ENCODE measurements around the gene KLRF2.
"Not testable (repeated sequence)": the region's sequence is repeated elsewhere in the genome, so short reads cannot be mapped to it uniquely, and the experiment has no call there.

Gene KLRF2

GRCh38 chr12:9869307-9870161 lies 11.8 kb upstream of the KLRF2 start, which contains the start of gene CLEC2B:
CLEC2B (minus strand) TSS chr12:9869354.
- peak within 1 kb of the TSS; percentile 38 for H3K4me3 ChIP-seq (ENCODE audit: low read depth, low read length)
- TF ChIP-seq, protein P1, sequence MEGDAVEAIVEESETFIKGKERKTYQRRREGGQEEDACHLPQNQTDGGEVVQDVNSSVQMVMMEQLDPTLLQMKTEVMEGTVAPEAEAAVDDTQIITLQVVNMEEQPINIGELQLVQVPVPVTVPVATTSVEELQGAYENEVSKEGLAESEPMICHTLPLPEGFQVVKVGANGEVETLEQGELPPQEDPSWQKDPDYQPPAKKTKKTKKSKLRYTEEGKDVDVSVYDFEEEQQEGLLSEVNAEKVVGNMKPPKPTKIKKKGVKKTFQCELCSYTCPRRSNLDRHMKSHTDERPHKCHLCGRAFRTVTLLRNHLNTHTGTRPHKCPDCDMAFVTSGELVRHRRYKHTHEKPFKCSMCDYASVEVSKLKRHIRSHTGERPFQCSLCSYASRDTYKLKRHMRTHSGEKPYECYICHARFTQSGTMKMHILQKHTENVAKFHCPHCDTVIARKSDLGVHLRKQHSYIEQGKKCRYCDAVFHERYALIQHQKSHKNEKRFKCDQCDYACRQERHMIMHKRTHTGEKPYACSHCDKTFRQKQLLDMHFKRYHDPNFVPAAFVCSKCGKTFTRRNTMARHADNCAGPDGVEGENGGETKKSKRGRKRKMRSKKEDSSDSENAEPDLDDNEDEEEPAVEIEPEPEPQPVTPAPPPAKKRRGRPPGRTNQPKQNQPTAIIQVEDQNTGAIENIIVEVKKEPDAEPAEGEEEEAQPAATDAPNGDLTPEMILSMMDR (IDR thresholded peaks at IDR 0.05; ENCODE audit: borderline replicate concordance, insufficient read depth, low read depth, low read length): no peak

DNA sequence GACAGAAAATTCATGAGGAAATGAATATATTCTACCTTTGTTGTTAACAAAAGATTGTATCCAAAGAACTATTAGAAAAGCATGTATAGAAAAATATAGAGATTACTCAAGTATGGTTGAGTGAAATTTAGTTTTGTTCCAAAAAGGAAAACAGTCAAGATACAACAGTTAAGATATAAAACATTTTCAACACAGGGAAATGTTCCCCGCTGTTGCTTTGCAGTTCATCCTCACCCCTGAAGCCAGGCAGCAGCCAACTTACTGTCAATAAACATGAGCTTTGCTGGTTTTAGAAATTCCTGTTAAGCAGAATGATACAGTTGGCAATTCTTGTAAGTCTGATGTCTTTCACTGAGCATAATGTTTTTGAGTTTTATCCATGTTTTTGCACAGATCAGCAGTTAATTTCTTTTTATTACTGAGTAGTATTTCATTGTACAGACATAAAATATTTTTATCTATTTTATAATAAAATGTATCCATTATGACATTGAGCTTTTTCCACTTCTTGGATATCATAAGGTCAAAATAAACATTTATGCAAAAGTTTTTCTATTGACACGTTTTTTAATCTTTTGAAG lies 10.9 kb upstream of the KLRF2 start:
- no peak overlapping the region for H3K4me3 ChIP-seq (ENCODE audit: low read depth, low read length)
- TF ChIP-seq, protein P1 (IDR thresholded peaks at IDR 0.05; ENCODE audit: borderline replicate concordance, insufficient read depth, low read depth, low read length): no peak

DNA sequence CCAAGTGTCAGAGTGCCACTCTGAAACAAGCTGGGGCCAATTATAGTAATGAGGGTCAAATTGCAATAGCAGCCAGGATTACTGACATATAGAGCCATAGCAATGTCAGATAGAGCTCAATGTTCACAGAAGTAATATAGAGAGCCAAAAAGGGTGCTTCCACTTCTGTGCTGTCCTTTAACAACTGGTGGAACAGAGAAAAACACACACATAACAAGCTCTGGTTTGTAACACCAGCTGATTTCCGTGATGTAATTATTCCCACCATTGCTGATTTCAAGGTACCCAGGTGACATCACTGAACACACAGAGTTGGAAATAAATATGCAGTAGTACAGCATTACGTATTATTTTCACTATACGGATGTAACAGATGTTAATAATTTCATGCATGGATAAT lies 9.1 kb upstream of the KLRF2 start:
- TF ChIP-seq, protein P1 (IDR thresholded peaks at IDR 0.05; ENCODE audit: borderline replicate concordance, insufficient read depth, low read depth, low read length): no peak
- no peak overlapping the region for H3K4me3 ChIP-seq (ENCODE audit: low read depth, low read length)

DNA sequence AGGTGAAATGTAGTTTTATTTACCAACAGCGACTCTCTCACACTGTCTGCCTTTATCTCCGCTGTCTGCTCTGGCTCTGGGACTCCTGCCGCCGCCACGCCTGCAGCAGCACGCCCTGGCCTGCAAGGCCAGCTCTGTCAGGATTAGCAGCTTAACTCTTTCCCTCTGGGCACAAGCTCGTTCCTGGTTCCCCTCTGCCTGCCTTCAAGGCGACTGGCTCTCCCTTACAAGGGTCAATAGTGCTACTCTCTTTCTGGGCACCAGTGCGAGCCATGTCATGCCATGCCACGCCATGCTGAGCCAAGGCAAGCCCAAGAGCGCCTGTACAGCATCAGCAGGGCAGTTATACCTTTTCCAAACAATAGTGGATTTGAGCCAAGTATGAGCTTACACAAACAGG lies 8.5 kb upstream of the KLRF2 start:
- H3K4me3 ChIP-seq (ENCODE audit: low read depth, low read length): no peak overlapping the region
- TF ChIP-seq, protein P1 (IDR thresholded peaks at IDR 0.05; ENCODE audit: borderline replicate concordance, insufficient read depth, low read depth, low read length): no peak

- H3K4me3 ChIP-seq (ENCODE audit: low read depth, low read length): not testable (repeated sequence)
Measured at GRCh38 chr12:9876120-9876519, 5.2 kb upstream of the KLRF2 start.

GRCh38 chr12:9880532-9881078 lies 684 bp upstream of the KLRF2 start:
- TF ChIP-seq, protein P1 (IDR thresholded peaks at IDR 0.05; ENCODE audit: borderline replicate concordance, insufficient read depth, low read depth, low read length): no peak
- no peak overlapping the region for H3K4me3 ChIP-seq (ENCODE audit: low read depth, low read length)

GRCh38 chr12:9881988-9882387 lies 699 bp downstream of the KLRF2 start:
- TF ChIP-seq, protein P1 (IDR thresholded peaks at IDR 0.05; ENCODE audit: borderline replicate concordance, insufficient read depth, low read depth, low read length): no peak
- H3K4me3 ChIP-seq (ENCODE audit: low read depth, low read length): no peak overlapping the region
